Measurements from ENCODE around the gene POU3F1.

POU3F1 gene

DNA sequence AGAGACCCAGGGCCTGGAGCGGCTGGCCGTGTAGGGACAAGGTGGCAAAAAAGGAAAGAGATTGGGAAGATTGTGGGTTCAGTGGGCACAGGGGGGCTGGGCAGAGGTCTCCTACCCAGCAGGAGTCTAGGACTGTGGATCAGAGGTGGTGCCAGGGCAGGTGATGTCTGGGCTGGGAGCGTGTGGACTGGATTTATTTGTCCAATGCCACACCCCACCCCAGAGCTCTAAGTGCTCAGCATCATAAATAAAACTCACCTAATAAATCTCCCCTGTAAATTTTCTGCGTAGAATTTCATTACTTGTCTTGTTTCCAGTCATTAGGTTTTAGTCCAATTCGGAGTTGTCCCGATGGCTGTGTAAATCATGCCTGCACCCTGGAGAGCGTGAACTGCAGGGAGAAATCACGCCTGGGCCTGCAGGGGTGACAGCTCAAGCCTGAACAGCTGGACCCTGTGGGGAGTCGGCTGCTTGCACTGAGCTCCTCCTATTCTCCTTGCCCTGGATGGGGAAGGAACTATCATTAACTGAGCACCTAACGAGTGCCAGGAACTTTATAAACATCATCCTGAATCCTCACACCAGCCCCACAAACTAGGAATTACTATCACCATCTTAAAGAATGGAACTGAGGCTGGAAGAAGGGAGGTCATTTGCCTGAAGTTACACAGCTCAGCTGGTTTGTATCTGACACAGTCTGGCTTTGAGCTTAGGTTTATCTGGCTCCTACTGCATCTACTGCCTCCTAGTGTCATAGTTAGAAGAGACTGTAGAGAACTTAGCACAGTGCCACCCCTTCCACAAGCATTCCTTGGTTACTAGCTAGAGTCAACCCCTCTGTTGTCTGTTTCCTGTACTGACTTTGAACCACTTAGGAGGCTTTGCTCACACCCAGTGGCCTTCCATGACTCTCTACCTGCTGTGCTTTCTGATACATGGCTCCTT lies 25.0 kb upstream of the POU3F1 start:
- peaks cover 28% of the 10 kb centered on the region for H3K27me3 ChIP-seq (ENCODE audit: control insufficient read depth, insufficient read depth, low read length)
- H3K9ac ChIP-seq (ENCODE audit: low read length) = no peak overlapping the region
- no peaks in the 10 kb centered on the region for H3K36me3 ChIP-seq (ENCODE audit: control insufficient read depth, insufficient read depth, low read length)
- no peaks in the 10 kb centered on the region for H3K9me3 ChIP-seq (ENCODE audit: control insufficient read depth, low read length)
- H3K4me3 ChIP-seq (ENCODE audit: low read length) = no peak overlapping the region
- no peaks in the 10 kb centered on the region for H3K4me1 ChIP-seq (ENCODE audit: control insufficient read depth, insufficient read depth, low read length)

DNA sequence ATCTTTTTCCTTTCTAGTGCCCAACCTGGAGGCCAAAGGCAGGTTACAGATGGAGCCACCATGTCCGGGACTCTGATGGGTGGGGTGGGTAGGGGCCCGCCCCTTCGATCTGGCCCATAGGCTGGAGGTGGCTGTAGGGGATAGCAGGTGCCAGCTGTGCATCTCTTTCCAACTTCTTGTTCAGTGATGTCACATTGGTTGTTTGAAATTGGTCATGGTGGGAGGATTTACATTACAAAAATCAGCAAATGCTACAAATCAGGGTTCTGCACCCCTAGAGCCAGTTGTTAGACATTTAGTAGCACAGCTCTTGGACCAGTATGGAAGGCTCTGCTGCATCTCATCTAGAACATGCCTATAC lies 22.4 kb upstream of the POU3F1 start:
- H3K4me3 ChIP-seq (ENCODE audit: low read length) = no peak overlapping the region
- no peaks in the 10 kb centered on the region for H3K36me3 ChIP-seq (ENCODE audit: control insufficient read depth, insufficient read depth, low read length)
- H3K4me1 ChIP-seq (ENCODE audit: control insufficient read depth, insufficient read depth, low read length) = no peaks in the 10 kb centered on the region
- H3K9ac ChIP-seq (ENCODE audit: low read length) = no peak overlapping the region
- H3K27me3 ChIP-seq (ENCODE audit: control insufficient read depth, insufficient read depth, low read length) = peaks cover 28% of the 10 kb centered on the region
- H3K9me3 ChIP-seq (ENCODE audit: control insufficient read depth, low read length) = no peaks in the 10 kb centered on the region

GRCh38 chr1:38068220-38068979 lies 21.8 kb upstream of the POU3F1 start:
- H3K4me3 ChIP-seq (ENCODE audit: low read length) = no peak overlapping the region
- no peaks in the 10 kb centered on the region for H3K4me1 ChIP-seq (ENCODE audit: control insufficient read depth, insufficient read depth, low read length)
- H3K36me3 ChIP-seq (ENCODE audit: control insufficient read depth, insufficient read depth, low read length) = no peaks in the 10 kb centered on the region
- no peaks in the 10 kb centered on the region for H3K9me3 ChIP-seq (ENCODE audit: control insufficient read depth, low read length)
- H3K9ac ChIP-seq (ENCODE audit: low read length) = no peak overlapping the region
- H3K27me3 ChIP-seq (ENCODE audit: control insufficient read depth, insufficient read depth, low read length) = peaks cover 24% of the 10 kb centered on the region

DNA sequence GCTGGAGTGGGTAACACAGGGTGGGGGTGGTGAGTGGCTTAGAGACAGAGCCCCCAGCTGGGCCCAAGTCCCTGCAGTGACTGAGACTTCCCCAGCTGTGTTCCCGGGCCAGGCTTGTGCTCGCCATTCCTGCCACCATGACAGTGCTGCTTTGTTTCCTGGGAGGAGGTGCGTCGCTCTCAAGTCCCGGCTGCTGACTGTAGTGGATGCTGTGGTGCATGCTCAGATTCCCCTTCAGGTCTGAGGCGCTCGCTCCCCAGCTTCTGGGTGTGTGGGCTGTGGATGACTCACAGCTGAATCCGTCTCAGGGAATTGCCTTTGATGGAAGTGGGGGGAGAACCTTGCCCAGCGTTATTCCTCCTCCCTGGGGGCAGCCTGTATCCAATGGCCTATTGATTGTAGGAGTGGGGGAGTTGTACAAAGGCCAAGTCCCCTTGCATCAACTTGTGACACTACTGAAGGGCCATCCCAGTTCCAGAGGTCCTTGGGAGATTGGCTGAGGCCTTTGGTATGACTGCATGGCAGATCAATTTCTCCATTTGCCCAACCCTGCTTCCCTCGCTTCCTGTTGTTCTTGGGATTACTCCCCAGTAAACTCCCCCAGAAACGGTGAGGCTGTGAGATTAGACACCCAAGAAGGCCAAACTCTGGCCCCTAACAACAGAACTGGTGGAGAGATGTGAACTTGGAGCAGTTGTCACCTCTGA lies 17.8 kb upstream of the POU3F1 start:
- Histone ChIP-seq H3K27me3 (ENCODE audit: control insufficient read depth, insufficient read depth, low read length) (peaks cover 11% of the 10 kb centered on the region), H3K4me1 (ENCODE audit: control insufficient read depth, insufficient read depth, low read length) (no peaks in the 10 kb centered on the region)

DNA sequence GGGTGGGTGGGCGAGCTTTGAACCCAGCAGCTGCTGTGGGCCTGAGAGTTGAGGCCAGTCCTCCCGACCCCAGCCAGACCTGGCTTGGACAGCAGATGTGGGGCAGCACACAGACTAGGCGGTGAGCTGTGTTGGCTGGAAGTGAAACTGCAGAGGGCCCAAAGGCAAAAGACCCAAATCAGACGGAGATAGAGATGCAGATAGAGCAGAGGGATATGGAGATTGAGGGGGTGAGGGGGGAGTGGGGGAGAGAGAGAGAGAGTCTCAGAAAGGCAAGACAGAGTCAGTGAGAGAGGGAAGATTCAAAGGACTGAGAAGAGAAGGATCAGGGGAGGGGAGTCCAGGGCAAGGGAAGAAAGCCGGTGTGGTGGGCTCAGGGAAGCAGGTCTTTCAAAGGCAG lies 17.0 kb upstream of the POU3F1 start:
- no peaks in the 10 kb centered on the region for H3K9me3 ChIP-seq (ENCODE audit: control insufficient read depth, low read length)
- H3K4me1 ChIP-seq (ENCODE audit: control insufficient read depth, insufficient read depth, low read length) = no peaks in the 10 kb centered on the region
- no peak overlapping the region for H3K9ac ChIP-seq (ENCODE audit: low read length)
- H3K27me3 ChIP-seq (ENCODE audit: control insufficient read depth, insufficient read depth, low read length) = peaks cover 11% of the 10 kb centered on the region
- no peaks in the 10 kb centered on the region for H3K36me3 ChIP-seq (ENCODE audit: control insufficient read depth, insufficient read depth, low read length)
- H3K4me3 ChIP-seq (ENCODE audit: low read length) = no peak overlapping the region

More for the DNA sequence above, 17.8 kb upstream of the POU3F1 start:
- Histone ChIP-seq H3K4me3 (ENCODE audit: low read length) (no peak overlapping the region), H3K9me3 (ENCODE audit: control insufficient read depth, low read length) (no peaks in the 10 kb centered on the region), H3K36me3 (ENCODE audit: control insufficient read depth, insufficient read depth, low read length) (no peaks in the 10 kb centered on the region), H3K9ac (ENCODE audit: low read length) (no peak overlapping the region)

- Histone ChIP-seq H3K9ac (ENCODE audit: low read length) (no peak overlapping the region), H3K27me3 (ENCODE audit: control insufficient read depth, insufficient read depth, low read length) (peaks cover 4% of the 10 kb centered on the region), H3K9me3 (ENCODE audit: control insufficient read depth, low read length) (no peaks in the 10 kb centered on the region), H3K36me3 (ENCODE audit: control insufficient read depth, insufficient read depth, low read length) (no peaks in the 10 kb centered on the region), H3K4me1 (ENCODE audit: control insufficient read depth, insufficient read depth, low read length) (no peaks in the 10 kb centered on the region), H3K4me3 (ENCODE audit: low read length) (no peak overlapping the region)
Observed at GRCh38 chr1:38062361-38063288, 16.0 kb upstream of the POU3F1 start.

DNA sequence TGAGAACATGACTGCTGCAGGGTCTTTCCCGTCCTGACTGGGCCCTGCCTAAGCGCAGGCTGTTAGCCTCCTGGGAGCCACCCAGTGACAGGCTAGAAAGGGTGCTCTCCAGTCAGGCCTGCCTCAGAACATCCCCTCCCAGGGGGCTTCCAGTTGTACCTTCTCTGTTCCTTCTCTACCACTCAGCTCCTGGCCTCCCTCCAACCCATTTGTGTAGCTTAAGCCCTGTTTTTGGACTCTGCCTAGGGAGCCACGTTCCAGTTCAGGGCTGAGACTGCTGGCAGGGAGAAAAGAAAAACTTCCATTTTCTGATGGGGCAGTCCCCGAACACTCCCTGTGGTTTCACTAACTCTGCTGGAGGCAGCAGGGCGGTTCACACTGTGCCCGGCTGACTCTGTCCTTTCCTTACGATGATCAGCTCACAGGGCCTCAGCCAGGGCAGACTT lies 15.3 kb upstream of the POU3F1 start:
- Histone ChIP-seq H3K4me1 (ENCODE audit: control insufficient read depth, insufficient read depth, low read length) (no peaks in the 10 kb centered on the region), H3K4me3 (ENCODE audit: low read length) (no peak overlapping the region), H3K9ac (ENCODE audit: low read length) (no peak overlapping the region)

DNA sequence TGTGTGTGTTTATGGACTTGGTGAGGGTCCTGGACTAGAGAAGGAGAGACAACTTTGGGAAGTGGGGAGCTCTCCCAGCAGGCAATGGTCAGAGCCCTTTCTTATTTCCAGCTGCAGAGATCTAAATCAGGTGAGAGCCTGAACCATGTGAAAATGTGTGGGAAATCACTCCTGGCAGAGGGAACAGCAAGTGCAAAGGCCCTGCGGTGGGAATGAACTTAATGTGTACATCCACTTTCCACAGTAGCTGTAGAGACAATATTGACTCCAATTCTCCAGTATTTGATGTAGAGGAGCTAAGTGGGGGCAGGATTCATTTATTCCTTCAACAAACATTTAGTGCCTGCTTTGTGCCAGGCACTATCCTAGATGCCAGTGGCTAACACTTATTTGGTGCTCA lies 14.7 kb upstream of the POU3F1 start:
- Histone ChIP-seq H3K27me3 (ENCODE audit: control insufficient read depth, insufficient read depth, low read length) (no peaks in the 10 kb centered on the region), H3K36me3 (ENCODE audit: control insufficient read depth, insufficient read depth, low read length) (no peaks in the 10 kb centered on the region)

More for the DNA sequence above, 15.3 kb upstream of the POU3F1 start:
- Histone ChIP-seq H3K9me3 (ENCODE audit: control insufficient read depth, low read length) (no peaks in the 10 kb centered on the region), H3K36me3 (ENCODE audit: control insufficient read depth, insufficient read depth, low read length) (no peaks in the 10 kb centered on the region), H3K27me3 (ENCODE audit: control insufficient read depth, insufficient read depth, low read length) (peaks cover under 1% of the 10 kb centered on the region)

DNA sequence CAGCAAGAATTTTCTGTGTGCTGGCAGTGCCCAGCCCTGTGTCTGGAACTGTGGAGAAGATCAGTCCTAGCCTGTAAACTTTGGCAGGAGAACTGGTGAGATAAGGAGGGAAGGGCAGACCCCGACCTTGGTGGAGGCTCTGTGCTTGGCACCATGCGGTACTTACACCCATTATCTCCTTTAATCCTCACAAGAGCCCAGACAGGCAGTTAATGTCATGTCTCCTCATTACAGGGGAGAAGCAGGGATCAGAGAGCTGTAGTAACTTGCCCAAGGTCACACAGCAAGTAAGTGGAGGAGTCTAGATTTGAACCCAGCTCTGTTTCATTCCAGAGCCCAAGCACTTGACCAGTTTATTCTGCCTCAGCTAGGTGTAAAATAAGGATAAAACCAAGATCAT lies 13.9 kb upstream of the POU3F1 start:
- H3K9me3 ChIP-seq (ENCODE audit: control insufficient read depth, low read length) = no peaks in the 10 kb centered on the region
- no peak overlapping the region for H3K9ac ChIP-seq (ENCODE audit: low read length)
- no peaks in the 10 kb centered on the region for H3K27me3 ChIP-seq (ENCODE audit: control insufficient read depth, insufficient read depth, low read length)
- no peaks in the 10 kb centered on the region for H3K36me3 ChIP-seq (ENCODE audit: control insufficient read depth, insufficient read depth, low read length)
- no peak overlapping the region for H3K4me3 ChIP-seq (ENCODE audit: low read length)
- no peaks in the 10 kb centered on the region for H3K4me1 ChIP-seq (ENCODE audit: control insufficient read depth, insufficient read depth, low read length)

More for the DNA sequence above, 14.7 kb upstream of the POU3F1 start:
- Histone ChIP-seq H3K9ac (ENCODE audit: low read length) (no peak overlapping the region), H3K4me3 (ENCODE audit: low read length) (no peak overlapping the region), H3K4me1 (ENCODE audit: control insufficient read depth, insufficient read depth, low read length) (no peaks in the 10 kb centered on the region), H3K9me3 (ENCODE audit: control insufficient read depth, low read length) (no peaks in the 10 kb centered on the region)

GRCh38 chr1:38059635-38060250 lies 13.2 kb upstream of the POU3F1 start:
- H3K4me3 ChIP-seq (ENCODE audit: low read length) = no peak overlapping the region
- H3K4me1 ChIP-seq (ENCODE audit: control insufficient read depth, insufficient read depth, low read length) = no peaks in the 10 kb centered on the region

DNA sequence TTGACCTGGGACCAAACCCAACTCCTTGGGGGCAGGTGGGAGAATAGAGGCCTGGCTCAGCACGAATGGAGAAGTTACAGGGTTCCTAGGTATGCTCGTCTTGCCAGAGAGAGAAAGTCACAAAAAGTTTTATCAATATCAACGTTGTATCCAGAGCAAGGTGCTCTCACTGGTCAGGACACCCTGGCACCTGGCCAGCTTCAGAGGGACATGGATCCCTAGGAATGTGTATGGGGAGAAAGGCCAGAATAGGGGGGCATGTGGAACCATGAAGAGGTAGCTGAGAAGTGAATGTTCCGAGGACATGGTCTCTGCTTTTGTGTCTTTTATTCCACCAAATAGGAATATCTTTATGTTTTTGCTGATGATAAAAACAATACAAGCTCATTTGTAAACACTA lies 9.4 kb upstream of the POU3F1 start:
- peaks cover 10% of the 10 kb centered on the region for H3K27me3 ChIP-seq (ENCODE audit: control insufficient read depth, insufficient read depth, low read length)
- H3K4me3 ChIP-seq (ENCODE audit: low read length) = no peak overlapping the region
- H3K9me3 ChIP-seq (ENCODE audit: control insufficient read depth, low read length) = no peaks in the 10 kb centered on the region
- no peak overlapping the region for H3K9ac ChIP-seq (ENCODE audit: low read length)
- H3K4me1 ChIP-seq (ENCODE audit: control insufficient read depth, insufficient read depth, low read length) = no peaks in the 10 kb centered on the region
- no peaks in the 10 kb centered on the region for H3K36me3 ChIP-seq (ENCODE audit: control insufficient read depth, insufficient read depth, low read length)

More at GRCh38 chr1:38059635-38060250, 13.2 kb upstream of the POU3F1 start:
- Histone ChIP-seq H3K9me3 (ENCODE audit: control insufficient read depth, low read length) (no peaks in the 10 kb centered on the region), H3K36me3 (ENCODE audit: control insufficient read depth, insufficient read depth, low read length) (no peaks in the 10 kb centered on the region), H3K27me3 (ENCODE audit: control insufficient read depth, insufficient read depth, low read length) (no peaks in the 10 kb centered on the region), H3K9ac (ENCODE audit: low read length) (no peak overlapping the region)
